ENCODE measurements around the gene PLA2G4F. TPM values are rescaled to one million over a fixed set of nuclear protein-coding genes. Genes with fewer than 3 reads are reported as not detected.

Gene PLA2G4F
- total RNA-seq, 1 donor from 2014 or later, result not detected

- no peak for DNase-seq (ENCODE audit: low read depth, low spot score)
Observed at GRCh38 chr15:42131826-42132806, 24.3 kb downstream of the PLA2G4F start.

GRCh38 chr15:42131006-42131405, 25.4 kb downstream of the PLA2G4F start:
- no peak for DNase-seq (ENCODE audit: low read depth, low spot score)

GRCh38 chr15:42130246-42130986, 26.0 kb downstream of the PLA2G4F start:
- no peak for DNase-seq (ENCODE audit: low read depth, low spot score)

- no peak for DNase-seq (ENCODE audit: low read depth, low spot score)
Observed at GRCh38 chr15:42129364-42129763, 27.1 kb downstream of the PLA2G4F start.

GRCh38 chr15:42128476-42128875, 28.0 kb downstream of the PLA2G4F start:
- no peak for DNase-seq (ENCODE audit: low read depth, low spot score)

GRCh38 chr15:42123546-42123945, 32.9 kb downstream of the PLA2G4F start:
- no peak for DNase-seq (ENCODE audit: low read depth, low spot score)

GRCh38 chr15:42121682-42122081, 34.8 kb downstream of the PLA2G4F start:
- DNase-seq (ENCODE audit: low read depth, low spot score), result no peak

- no peak for DNase-seq (ENCODE audit: low read depth, low spot score)
Observed at GRCh38 chr15:42121021-42121420, 35.4 kb downstream of the PLA2G4F start.

- no peak for DNase-seq (ENCODE audit: low read depth, low spot score)
Observed at GRCh38 chr15:42120285-42120684, 36.2 kb downstream of the PLA2G4F start.

- no peak for DNase-seq (ENCODE audit: low read depth, low spot score)
Observed at GRCh38 chr15:42119446-42119760, 37.0 kb downstream of the PLA2G4F start.

GRCh38 chr15:42118650-42119445, 37.6 kb downstream of the PLA2G4F start:
- no peak for DNase-seq (ENCODE audit: low read depth, low spot score)

GRCh38 chr15:42111924-42112323, 44.5 kb downstream of the PLA2G4F start:
- no peak for DNase-seq (ENCODE audit: low read depth, low spot score)

- DNase-seq (ENCODE audit: low read depth, low spot score), result no peak
Observed at GRCh38 chr15:42110367-42110766, 46.1 kb downstream of the PLA2G4F start.

- no peak for DNase-seq (ENCODE audit: low read depth, low spot score)
Observed at GRCh38 chr15:42108806-42109205, 47.6 kb downstream of the PLA2G4F start.

- DNase-seq (ENCODE audit: low read depth, low spot score), result no peak
Observed at GRCh38 chr15:42108189-42108588, 48.2 kb downstream of the PLA2G4F start.

GRCh38 chr15:42107473-42107872, 49.0 kb downstream of the PLA2G4F start:
- DNase-seq (ENCODE audit: low read depth, low spot score), result no peak

- DNase-seq (ENCODE audit: low read depth, low spot score), result no peak
Observed at GRCh38 chr15:42106288-42106687, 50.1 kb downstream of the PLA2G4F start.

- no peak for DNase-seq (ENCODE audit: low read depth, low spot score)
Observed at GRCh38 chr15:42104095-42104891, 52.1 kb downstream of the PLA2G4F start.

- DNase-seq (ENCODE audit: low read depth, low spot score), result no peak
Observed at GRCh38 chr15:42102646-42103235, 53.7 kb downstream of the PLA2G4F start.

GRCh38 chr15:42101861-42102260, 54.6 kb downstream of the PLA2G4F start:
- no peak for DNase-seq (ENCODE audit: low read depth, low spot score)

All from pulmonary artery endothelial cell (primary cell).